Stimulated activated naive CD4-positive, alpha-beta T cell (primary cell): ENCODE results near the gene ZNF280A.
A peak's percentile ranks its signal among the peaks of the same experiment; 100 is the strongest.
"Not testable (repeated sequence)": the region's sequence is repeated elsewhere in the genome, so short reads cannot be mapped to it uniquely, and the experiment has no call there.

ENCODE experiments used
- DNase-seq, 6 experiments: peaks; one replicate each; lab custom pipeline; 2025; lab: John Stamatoyannopoulos, UW

The ZNF280A gene

GRCh38 chr22:22510833-22511232 is 9.2 kb downstream of the ZNF280A start:
- DNase-seq: not testable (repeated sequence)

DNA sequence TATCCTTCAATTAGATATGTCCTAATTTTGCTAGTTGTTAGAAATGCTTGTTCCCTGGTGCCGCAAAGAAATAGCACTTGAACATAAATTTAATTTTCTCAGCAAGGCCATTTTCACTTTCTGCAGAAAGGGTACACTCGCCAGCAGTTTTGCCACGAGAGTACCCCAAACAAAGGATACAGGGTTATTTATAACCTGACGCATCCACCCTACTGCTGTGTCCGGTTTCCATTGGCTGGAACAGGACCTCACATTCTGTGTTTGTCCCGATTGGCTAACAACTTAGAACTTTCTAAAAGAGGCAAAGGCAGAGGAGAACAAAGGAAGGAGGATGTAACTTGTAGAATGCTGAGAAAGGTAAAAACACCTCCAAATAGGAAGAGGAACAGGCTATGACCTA is 10.2 kb downstream of the ZNF280A start:
- not testable (repeated sequence) for DNase-seq

DNA sequence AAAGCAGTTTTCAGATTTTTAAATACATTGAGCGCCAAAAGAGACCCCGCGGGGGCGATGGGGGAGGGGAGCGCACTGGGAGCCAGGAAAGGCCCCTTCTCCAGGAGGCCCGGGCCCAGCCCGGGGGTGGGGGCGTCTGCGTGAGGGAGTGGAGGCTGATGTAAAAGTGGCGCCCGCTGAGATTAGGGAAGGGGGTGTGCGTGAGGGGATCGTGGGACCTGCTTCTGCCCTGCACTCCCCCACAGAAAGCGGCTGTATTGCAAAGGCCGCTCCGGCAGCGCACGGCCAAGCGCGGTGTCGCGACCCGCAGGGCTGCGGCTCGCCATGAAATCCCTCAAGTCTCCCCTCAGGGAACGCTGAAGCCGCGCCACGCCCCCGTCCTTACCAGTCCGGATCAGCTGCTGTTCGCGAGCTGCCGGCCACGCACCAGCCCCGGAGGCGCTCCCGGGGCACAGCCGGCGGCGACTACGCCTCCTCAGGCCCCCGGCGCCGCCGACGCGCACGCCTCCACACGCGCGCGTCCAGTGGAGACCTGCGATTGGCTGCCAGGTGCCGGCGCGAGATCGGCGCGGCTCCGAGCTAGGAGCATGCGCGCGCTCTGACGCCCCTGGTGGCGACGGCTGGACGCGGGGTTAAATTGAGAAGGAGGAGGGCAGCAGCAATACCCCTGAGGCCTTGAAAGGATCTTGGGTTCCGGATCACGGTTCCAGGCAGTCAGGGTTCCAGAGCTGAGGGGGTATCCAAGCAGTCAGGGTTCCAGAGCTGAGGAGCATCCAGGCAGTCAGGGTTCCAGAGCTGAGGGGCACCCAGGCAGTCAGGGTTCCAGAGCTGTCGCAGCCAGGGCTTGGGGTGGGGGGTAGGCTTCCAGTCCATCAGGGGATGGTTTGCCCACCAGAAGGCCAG is 11.5 kb downstream of the ZNF280A start, which contains the start of gene ZNF280B:
ZNF280B (minus strand) TSS at position 469 of the 903 bp plus-strand sequence. CDS start 19,344 bp downstream, outside the sequence.
- peak; percentile 52 to 79 (median 72) for DNase-seq

DNA sequence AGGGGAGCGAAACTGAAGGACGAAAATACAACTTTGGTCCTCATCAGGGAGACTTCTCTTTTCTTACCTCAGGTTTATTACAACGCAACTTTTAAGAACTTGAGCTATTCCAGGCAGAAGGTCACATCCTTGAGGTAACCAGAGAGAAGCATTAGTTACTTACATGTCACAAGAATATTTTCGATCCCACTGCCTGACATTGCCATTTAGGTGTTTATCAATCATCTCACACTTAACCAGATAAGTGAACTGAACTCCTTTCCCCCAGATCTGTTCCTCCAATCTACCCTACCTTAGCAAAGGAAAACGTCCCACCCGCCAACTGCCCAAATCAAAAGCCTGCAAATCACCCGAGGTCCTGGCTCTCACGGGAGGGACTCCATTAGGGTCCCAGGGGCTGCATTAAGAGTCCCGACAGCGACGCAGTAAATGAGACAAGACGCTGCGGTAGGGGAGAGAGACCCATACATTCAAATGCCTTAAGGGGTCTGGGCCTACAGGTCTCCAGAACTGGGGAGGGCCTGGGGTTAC is 12.3 kb downstream of the ZNF280A start:
- DNase-seq: peak in 1 of 6 experiments; percentile 6

GRCh38 chr22:22506736-22507135 is 13.3 kb downstream of the ZNF280A start:
- DNase-seq: no peak

GRCh38 chr22:22498267-22498666 is 21.8 kb downstream of the ZNF280A start:
- DNase-seq: no peak

GRCh38 chr22:22491589-22491988 is 28.5 kb downstream of the ZNF280A start:
- DNase-seq: not testable (repeated sequence)

DNA sequence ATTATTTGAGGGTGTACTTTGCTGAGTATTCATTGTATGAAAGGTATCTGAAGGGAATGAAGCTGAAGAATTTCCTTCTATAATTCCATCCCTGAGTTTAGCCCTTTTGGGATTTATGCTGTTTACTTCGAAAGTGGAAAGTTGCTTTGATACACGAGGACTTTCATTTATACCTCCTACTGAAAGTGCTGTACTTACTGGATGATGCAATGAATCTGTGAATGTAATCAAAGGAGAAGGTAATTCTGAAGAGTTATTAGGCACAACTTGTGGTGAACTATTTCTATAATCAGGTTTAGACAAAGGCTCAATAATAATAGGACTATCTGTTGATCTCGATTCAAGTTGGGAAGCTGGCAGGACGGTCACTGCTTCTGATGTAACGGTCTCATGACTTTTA is 31.3 kb downstream of the ZNF280A start:
- no peak for DNase-seq

GRCh38 chr22:22487869-22488597 is 32.0 kb downstream of the ZNF280A start:
- DNase-seq: no peak

DNA sequence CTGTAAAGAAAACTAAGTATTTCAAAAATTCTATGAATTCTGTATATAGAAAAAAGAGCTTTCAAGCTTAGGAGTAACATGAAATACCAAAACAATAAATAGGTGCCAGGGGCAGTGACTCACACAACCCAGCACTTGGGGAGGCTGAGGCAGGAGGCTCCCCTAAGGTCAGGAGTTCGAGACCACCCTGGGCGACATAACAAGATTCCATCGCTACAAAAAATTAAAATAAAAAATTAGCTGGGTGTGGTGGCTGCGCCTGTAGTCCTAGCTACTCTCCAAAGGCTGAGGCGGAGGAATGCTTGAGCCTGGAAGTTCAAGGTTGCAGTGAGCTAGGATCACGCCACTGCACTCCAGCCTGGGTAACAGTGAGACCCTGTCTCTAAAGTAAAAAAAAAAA is 33.0 kb downstream of the ZNF280A start:
- DNase-seq: no peak

DNA sequence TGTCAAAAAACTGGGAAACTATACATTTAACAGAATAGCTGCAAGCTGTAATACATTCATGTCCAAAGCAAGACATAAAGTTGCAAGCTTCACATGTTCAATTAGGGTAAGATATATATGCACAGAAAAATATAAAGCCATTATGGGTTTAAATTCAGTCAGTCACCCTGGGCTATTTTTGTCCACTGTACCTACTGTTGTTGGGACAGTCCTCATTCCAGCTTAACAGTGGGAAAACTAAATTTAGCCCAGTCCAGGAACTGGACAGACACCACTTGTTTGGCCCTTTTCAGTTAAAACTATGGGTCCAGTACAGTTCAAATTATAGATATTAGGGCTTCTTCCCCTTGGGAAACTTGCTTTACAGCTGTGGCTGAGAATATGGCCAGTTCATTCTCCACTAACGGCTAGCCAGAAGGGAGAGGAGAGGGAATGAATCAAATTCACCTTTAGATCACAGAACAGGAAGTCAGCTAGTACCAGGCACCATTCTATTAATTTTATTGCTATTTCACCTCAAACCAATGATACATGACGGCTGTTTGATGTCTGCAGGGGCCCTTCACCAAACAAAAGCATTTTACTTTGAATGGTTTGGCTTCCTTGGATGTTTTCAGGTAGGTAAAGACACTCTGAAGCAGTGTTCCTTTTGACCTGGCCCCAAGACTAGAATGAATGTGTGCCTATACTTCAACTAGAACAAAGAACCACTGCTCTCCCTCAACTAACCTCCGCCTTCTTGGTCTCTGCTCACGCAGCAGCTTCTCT is 33.8 kb downstream of the ZNF280A start:
- no peak for DNase-seq

DNA sequence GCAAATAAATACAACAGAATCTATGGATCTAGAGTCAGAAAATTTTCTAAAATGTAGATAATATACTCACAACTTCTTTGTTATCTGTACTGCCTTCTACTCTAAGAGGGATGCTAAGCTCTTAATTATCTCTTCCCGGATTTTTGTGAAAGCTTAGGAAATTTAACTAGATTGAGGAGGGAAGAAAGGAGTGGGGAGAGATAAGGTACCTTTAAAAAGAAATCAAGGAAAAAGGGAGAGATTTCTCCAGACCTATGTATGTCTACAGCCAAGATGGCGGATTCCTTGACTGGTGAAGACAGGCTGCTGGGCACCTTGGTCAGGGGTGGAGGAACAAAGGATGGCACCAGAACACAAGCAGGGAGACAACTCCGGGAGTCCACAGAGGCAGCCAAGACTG is 34.5 kb downstream of the ZNF280A start:
- no peak for DNase-seq

GRCh38 chr22:22484023-22484422 is 36.0 kb downstream of the ZNF280A start:
- DNase-seq: no peak

GRCh38 chr22:22480940-22481339 is 39.1 kb downstream of the ZNF280A start:
- no peak for DNase-seq

- no peak for DNase-seq
These were observed 40.0 kb downstream of the ZNF280A start for GRCh38 chr22:22479999-22480532.

GRCh38 chr22:22479116-22479515 is 41.0 kb downstream of the ZNF280A start:
- DNase-seq: no peak

DNA sequence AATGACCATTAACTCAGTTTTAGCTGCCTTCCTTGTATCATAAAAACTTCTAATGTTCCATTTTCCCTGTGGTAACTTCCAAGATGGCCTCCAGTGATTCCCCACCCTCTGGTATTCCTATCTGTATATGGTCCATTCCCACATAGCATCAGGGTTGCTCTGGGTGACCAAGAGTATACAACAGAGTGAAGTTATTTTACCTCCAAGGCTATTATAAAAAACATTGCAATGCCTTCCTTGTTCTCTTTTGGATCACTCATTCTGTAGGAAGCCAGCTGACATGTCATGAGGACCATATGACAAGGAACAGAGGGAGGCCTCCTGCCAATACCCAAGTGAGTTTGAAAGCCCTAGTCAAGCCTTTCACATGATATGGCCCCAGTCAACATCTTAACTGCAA is 41.6 kb downstream of the ZNF280A start:
- DNase-seq: no peak

GRCh38 chr22:22474733-22475132 is 45.3 kb downstream of the ZNF280A start:
- no peak for DNase-seq

DNA sequence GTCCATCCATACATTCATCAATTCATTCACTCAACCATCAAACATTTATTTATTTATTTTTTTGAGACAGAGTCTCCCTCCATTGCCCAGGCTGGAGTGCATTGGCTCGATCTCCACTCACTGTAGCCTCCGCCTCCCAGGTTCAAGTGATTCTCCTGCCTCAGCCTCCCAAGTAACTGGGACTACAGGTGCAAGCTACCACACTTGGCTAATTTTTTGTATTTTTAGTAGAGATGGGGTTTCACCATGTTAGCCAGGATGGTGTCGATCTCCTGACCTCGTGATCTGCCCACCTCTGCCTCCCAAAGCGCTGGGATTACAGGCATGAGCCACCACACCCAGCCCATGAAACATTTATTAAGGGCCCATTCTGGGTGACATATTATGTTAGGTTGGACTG is 49.0 kb downstream of the ZNF280A start:
- DNase-seq: not testable (repeated sequence)

DNA sequence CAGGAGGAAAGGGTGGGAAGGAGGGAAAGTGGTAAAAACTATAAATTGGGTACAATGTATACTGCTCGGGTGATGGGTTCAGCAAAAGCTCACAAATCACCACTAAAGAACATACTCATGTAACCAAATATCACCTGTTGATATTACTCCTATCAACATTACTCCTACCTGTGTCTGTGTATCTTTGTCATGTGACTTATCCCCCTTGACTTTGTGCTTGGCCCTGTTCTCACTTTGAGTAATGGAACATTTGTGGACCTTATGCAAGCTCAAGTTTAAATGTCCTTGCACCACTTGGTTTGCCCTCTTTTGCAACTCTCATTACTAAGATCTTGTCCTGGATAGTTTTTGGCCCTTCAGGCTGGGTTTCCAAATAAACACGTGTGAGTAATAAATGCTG is 50.5 kb downstream of the ZNF280A start:
- DNase-seq: no peak

DNA sequence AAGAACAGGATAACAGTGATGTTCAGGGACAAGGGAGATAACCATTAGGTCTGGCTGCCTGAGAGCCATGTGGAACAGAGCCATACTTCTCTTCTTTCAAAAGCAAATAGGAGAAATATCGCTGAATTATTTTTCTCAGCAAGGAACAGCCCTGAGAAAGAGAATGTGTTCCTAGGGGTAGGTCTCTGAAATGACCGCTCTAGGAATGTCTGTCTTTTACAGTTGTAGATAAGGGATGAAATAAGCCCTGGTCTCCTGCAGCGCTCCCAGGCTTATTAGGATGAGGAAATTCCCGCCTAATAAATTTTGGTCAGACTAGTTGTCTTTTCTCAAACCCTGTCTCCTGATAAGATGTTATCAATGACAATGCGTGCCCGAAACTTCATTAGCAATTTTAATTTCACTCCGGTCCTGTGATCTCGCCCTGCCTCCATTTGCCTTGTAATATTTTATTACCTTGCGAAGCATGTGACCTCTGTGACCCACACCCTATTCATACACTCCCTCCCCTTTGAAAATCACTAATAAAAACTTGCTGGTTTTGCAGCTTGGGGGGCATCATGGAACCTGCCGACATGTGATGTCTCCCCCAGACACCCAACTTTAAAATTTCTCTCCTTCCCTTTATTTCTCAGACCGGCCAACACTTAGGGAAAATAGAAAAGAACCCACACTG is 51.1 kb downstream of the ZNF280A start:
- not testable (repeated sequence) for DNase-seq
